Measurements from ENCODE around the gene RNF212B. TPM values are rescaled to one million over a fixed set of nuclear protein-coding genes. Genes with fewer than 3 reads are reported as not detected.

RNF212B gene
- total RNA-seq, 4 donors from 2014 or later = not detected

DNA sequence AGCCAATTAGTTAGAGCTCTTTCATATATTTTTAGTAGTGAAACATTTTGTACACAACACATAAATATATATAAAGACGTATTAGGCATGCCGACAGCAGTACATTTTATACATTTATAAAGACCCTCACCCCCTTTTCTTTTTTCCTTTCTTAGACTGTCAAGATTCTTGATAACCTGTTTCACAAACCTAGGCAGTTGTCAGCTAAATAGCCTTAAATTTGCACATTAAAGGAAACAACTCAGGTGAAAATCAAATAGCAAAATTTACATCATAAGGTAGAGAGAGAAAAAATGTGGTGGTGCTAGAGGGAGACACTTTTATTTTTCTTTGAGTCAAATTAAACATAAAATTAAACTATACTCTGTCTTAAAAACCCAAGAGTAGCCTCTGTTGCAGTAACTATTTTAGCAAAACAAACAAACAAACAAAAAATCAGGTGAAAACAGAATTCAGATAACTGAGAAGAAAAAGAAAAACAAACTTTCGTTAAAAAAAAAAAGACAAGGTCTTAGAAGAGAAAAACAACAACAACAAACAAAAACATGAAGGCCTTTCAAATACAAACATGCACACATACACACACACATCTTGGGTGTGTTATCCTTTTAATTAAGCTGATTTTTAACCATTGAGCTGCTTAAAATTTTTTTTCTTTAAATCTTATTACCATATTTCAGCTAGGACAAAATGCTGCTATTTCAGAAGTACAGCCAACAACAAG lies 31.2 kb upstream of the RNF212B start:
- H3K4me3 ChIP-seq = no peak overlapping the region
- no peaks in the 10 kb centered on the region for H3K9me3 ChIP-seq
- H3K27me3 ChIP-seq = no peaks in the 10 kb centered on the region
- no peak for DNase-seq
- intact Hi-C loops (cut with DNase I) = no loop called here
- H3K27ac ChIP-seq = no peak overlapping the region
- no peak for TF ChIP-seq POLR2A (IDR thresholded peaks at IDR 0.05)
- no peak for TF ChIP-seq CTCF (IDR thresholded peaks at IDR 0.05)
- 73 to 87% methylated on average over 3 of the region's 3 CpGs for WGBS, 2 donors
- no peaks in the 10 kb centered on the region for H3K36me3 ChIP-seq
- no peaks in the 10 kb centered on the region for H3K4me1 ChIP-seq

DNA sequence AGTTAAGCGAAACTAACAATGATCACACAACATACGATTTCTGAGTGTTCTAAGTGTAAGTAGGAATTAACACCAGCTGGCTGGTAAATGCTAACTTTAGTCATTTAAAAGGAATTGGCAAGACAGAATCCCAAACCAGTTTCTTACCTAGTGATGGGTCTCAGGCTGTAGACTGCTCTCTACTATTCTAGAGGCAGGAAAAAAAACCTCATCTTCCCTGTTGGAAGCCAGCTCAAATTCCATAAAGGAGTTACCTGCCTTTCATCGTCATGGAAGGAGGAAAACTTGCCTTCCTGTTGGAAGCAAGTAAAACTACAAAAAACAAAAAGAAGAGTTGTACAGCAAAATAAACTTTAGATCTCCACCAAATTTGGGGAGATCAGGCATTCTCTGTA lies 30.6 kb upstream of the RNF212B start:
- Histone ChIP-seq H3K27me3 (no peaks in the 10 kb centered on the region), H3K4me3 (no peak overlapping the region), H3K36me3 (no peaks in the 10 kb centered on the region), H3K9me3 (no peaks in the 10 kb centered on the region), H3K27ac (no peak overlapping the region), H3K4me1 (no peaks in the 10 kb centered on the region)
- intact Hi-C loops (cut with DNase I) = no loop called here
- TF ChIP-seq POLR2A (IDR thresholded peaks at IDR 0.05) (no peak), CTCF (IDR thresholded peaks at IDR 0.05) (no peak)
- WGBS, 2 donors = 52 to 64% methylated on average over 3 of the region's 3 CpGs
- DNase-seq = no peak

DNA sequence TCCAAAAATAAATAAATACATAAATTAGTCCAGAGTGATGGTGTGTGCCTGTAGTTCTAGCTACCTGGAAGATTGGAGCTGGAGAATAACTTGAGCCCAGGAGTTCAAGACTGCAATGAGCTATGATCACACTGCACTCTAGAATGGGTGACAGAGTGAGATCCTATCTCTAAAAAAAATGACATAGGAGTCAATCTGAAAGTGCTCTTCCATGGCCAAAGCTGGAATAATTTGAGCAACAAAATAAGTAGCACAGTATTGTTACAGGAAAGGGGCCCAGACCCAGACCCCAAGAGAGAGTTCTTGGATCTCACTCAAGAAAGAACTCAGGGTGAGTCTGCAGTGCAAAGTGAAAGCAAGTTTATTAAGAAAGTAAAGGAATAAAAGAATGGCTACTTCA lies 29.4 kb upstream of the RNF212B start:
- no peak for DNase-seq
- TF ChIP-seq CTCF (IDR thresholded peaks at IDR 0.05) = no peak
- no peak for TF ChIP-seq POLR2A (IDR thresholded peaks at IDR 0.05)
- intact Hi-C loops (cut with DNase I) = no loop called here
- no peaks in the 10 kb centered on the region for H3K9me3 ChIP-seq
- H3K4me1 ChIP-seq = no peaks in the 10 kb centered on the region
- no peak overlapping the region for H3K27ac ChIP-seq
- no peaks in the 10 kb centered on the region for H3K36me3 ChIP-seq
- H3K27me3 ChIP-seq = no peaks in the 10 kb centered on the region
- H3K4me3 ChIP-seq = no peak overlapping the region

GRCh38 chr14:23209651-23210423 lies 27.9 kb upstream of the RNF212B start:
- intact Hi-C loops (cut with DNase I) = no loop called here
- no peak for DNase-seq
- TF ChIP-seq CTCF (IDR thresholded peaks at IDR 0.05) (no peak), POLR2A (IDR thresholded peaks at IDR 0.05) (no peak)
- Histone ChIP-seq H3K9me3 (no peaks in the 10 kb centered on the region), H3K4me1 (no peaks in the 10 kb centered on the region), H3K27ac (no peak overlapping the region), H3K27me3 (no peaks in the 10 kb centered on the region), H3K36me3 (no peaks in the 10 kb centered on the region), H3K4me3 (no peak overlapping the region)
- 43 to 44% methylated on average over 7 of the region's 7 CpGs for WGBS, 2 donors

DNA sequence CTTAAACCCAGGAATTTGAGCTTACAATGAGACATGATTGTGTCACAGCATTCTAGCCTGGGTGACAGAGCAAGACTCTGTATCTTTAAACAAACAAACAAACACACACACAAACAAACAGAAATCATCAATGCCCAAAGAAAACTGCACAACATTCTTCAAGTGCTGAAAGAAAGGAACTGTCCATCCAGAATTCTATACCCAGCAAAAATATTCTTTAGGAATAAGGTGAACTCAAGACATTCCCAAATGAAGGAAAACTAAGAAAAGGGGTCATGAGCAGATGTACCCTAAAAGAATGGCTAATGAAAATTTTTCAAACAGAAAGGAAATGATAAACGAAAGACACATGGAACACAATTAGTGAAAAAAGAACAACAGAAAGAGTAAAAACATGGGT lies 22.3 kb upstream of the RNF212B start:
- Histone ChIP-seq H3K4me1 (no peaks in the 10 kb centered on the region), H3K27me3 (peaks cover 0 to 4% (median 0%) of the 10 kb centered on the region in 4 donors), H3K4me3 (no peak overlapping the region), H3K9me3 (peaks cover 0 to 6% (median 0%) of the 10 kb centered on the region in 3 donors), H3K27ac (no peak overlapping the region), H3K36me3 (no peaks in the 10 kb centered on the region)
- no peak for DNase-seq
- 65 to 92% methylated on average over 1 of the region's 1 CpG for WGBS, 2 donors
- TF ChIP-seq POLR2A (IDR thresholded peaks at IDR 0.05) (no peak), CTCF (IDR thresholded peaks at IDR 0.05) (no peak)
- intact Hi-C loops (cut with DNase I) = no loop called here
